Subcutaneous abdominal adipose tissue (tissue), 5 donors: ENCODE results near the gene CACNA1G.
A peak's percentile ranks its signal among the peaks of the same experiment; 100 is the strongest.

Experiments used
- H3K27ac ChIP-seq: one replicate; pipeline ENCODE4 v1.7.0; 2013; ENCODE audit warnings: low read depth, mild to moderate bottlenecking, inconsistent platforms, low read length, moderate library complexity
- H3K27me3 ChIP-seq, 5 donors: one replicate each; pipeline ENCODE4 v1.7.0; 2013; ENCODE audit warnings: low read length in 5 of 5, inconsistent platforms in 1 of 5; ENCODE audit not compliant: control insufficient read depth in 5 of 5, insufficient read depth in 4 of 5
- H3K36me3 ChIP-seq, 5 donors: one replicate each; pipeline ENCODE4 v1.7.0; 2013; ENCODE audit warnings: low read length in 5 of 5; ENCODE audit not compliant: control insufficient read depth in 5 of 5, insufficient read depth in 5 of 5
- H3K4me1 ChIP-seq, 5 donors: one replicate each; pipeline ENCODE4 v1.7.0; 2013; ENCODE audit warnings: low read length in 5 of 5, mild to moderate bottlenecking in 3 of 5, moderate library complexity in 1 of 5; ENCODE audit not compliant: control insufficient read depth in 5 of 5, insufficient read depth in 5 of 5
- H3K4me3 ChIP-seq, 5 donors: one replicate each; pipeline ENCODE4 v1.7.0; 2013; ENCODE audit warnings: low read length in 5 of 5, low read depth in 1 of 5
- H3K9ac ChIP-seq, 5 donors: one replicate each; pipeline ENCODE4 v1.7.0; 2013; ENCODE audit warnings: low read length in 5 of 5, mild to moderate bottlenecking in 4 of 5, moderate library complexity in 3 of 5
- H3K9me3 ChIP-seq, 5 donors: one replicate each; pipeline ENCODE4 v1.7.0; 2013; ENCODE audit warnings: low read length in 5 of 5; ENCODE audit not compliant: control insufficient read depth in 5 of 5
- donor health status: healthy.
- donor health status: healthy.
- donor health status: healthy.
- donor health status: healthy.
- donor health status: healthy.

CACNA1G gene

DNA sequence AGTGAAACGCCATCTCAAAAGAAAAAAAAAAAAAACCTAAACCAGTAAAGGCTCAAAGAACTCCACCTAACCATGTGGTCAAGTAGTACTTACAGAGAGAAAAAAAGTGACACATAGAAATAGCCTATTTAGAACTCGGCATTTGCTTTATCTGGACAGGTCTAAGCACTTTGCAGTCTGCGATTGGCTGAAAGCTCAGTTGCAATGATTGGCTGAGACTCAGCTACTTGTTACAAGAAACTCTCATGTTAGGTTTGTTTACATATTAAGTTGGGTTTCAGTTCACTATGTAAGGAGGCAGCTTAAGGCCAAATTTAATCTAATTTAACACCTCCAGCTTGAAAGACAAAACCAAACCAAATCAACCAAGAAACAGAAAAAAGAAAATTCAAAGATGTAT, 93.2 kb downstream of the CACNA1G start:
- Histone ChIP-seq H3K9ac (no peak overlapping the region), H3K27ac (no peak overlapping the region), H3K27me3 (peaks cover 0 to 2% (median 0%) of the 10 kb centered on the region in 5 donors), H3K4me3 (no peak overlapping the region), H3K36me3 (no peaks in the 10 kb centered on the region), H3K9me3 (peaks cover 0 to 2% (median 0%) of the 10 kb centered on the region in 5 donors), H3K4me1 (no peaks in the 10 kb centered on the region)

- H3K36me3 ChIP-seq: no peaks in the 10 kb centered on the region
- H3K27ac ChIP-seq: no peak overlapping the region
- H3K4me1 ChIP-seq: peaks cover 3 to 18% (median 18%) of the 10 kb centered on the region in 5 donors
- H3K9me3 ChIP-seq: peaks cover 0 to 2% (median 0%) of the 10 kb centered on the region in 5 donors
- peaks cover 0 to 2% (median 0%) of the 10 kb centered on the region in 5 donors for H3K27me3 ChIP-seq
- no peak overlapping the region for H3K4me3 ChIP-seq
- H3K9ac ChIP-seq: no peak overlapping the region
Observed at GRCh38 chr17:50656509-50656908, 96.0 kb downstream of the CACNA1G start.

GRCh38 chr17:50657054-50657453, 96.5 kb downstream of the CACNA1G start:
- Histone ChIP-seq H3K4me3 (no peak overlapping the region), H3K27ac (no peak overlapping the region), H3K4me1 (peaks cover 4 to 24% (median 24%) of the 10 kb centered on the region in 5 donors), H3K9ac (no peak overlapping the region), H3K36me3 (no peaks in the 10 kb centered on the region), H3K9me3 (peaks cover 0 to 2% (median 0%) of the 10 kb centered on the region in 5 donors), H3K27me3 (peaks cover 0 to 2% (median 0%) of the 10 kb centered on the region in 5 donors)

DNA sequence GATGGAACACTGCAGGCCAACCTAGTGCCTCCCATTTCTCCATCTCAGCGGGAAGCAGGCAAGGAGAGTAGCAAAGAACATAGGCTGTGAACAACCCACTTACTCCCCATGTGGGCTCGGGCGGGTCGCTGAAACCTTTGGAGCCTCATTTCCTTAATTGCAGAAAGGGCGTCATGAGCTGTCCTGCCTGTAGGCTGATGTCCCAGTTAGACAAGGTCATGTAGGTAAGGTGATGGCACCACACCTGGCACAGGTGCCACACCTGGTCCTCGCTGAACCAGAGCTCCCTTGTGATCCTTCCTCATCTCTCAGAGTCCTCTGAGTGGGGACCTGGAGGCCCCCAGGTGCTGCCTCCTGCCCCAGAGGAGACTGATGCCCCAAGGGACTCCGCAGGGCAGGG, 97.1 kb downstream of the CACNA1G start:
- Histone ChIP-seq H3K4me3 (no peak overlapping the region), H3K9ac (no peak overlapping the region), H3K36me3 (no peaks in the 10 kb centered on the region), H3K9me3 (peaks cover 0 to 2% (median 0%) of the 10 kb centered on the region in 5 donors), H3K27me3 (peaks cover 0 to 2% (median 0%) of the 10 kb centered on the region in 5 donors), H3K27ac (no peak overlapping the region), H3K4me1 (peaks cover 4 to 26% (median 26%) of the 10 kb centered on the region in 5 donors)

- H3K9me3 ChIP-seq: no peaks in the 10 kb centered on the region
- H3K36me3 ChIP-seq: no peaks in the 10 kb centered on the region
- no peak overlapping the region for H3K4me3 ChIP-seq
- H3K4me1 ChIP-seq: peaks cover 4 to 26% (median 26%) of the 10 kb centered on the region in 5 donors
- H3K9ac ChIP-seq: no peak overlapping the region
- H3K27ac ChIP-seq: no peak overlapping the region
- peaks cover 0 to 2% (median 0%) of the 10 kb centered on the region in 5 donors for H3K27me3 ChIP-seq
Observed at GRCh38 chr17:50658616-50659015, 98.1 kb downstream of the CACNA1G start.

GRCh38 chr17:50659179-50659578, 98.7 kb downstream of the CACNA1G start:
- H3K36me3 ChIP-seq: no peaks in the 10 kb centered on the region
- no peak overlapping the region for H3K27ac ChIP-seq
- peaks cover 4 to 26% (median 26%) of the 10 kb centered on the region in 5 donors for H3K4me1 ChIP-seq

GRCh38 chr17:50660042-50660886, 99.7 kb downstream of the CACNA1G start:
- Histone ChIP-seq H3K9me3 (no peaks in the 10 kb centered on the region), H3K4me1 (peaks cover 4 to 26% (median 26%) of the 10 kb centered on the region in 5 donors), H3K27ac (peak overlapping the region; percentile 50), H3K27me3 (peaks cover 0 to 2% (median 0%) of the 10 kb centered on the region in 5 donors), H3K4me3 (peak overlapping the region in 1 of 5 donors; percentile 17), H3K36me3 (no peaks in the 10 kb centered on the region), H3K9ac (peak overlapping the region in 4 of 5 donors; percentile 3 to 37 (median 16))

More at GRCh38 chr17:50659179-50659578, 98.7 kb downstream of the CACNA1G start:
- Histone ChIP-seq H3K9ac (no peak overlapping the region), H3K4me3 (no peak overlapping the region), H3K9me3 (no peaks in the 10 kb centered on the region), H3K27me3 (peaks cover 0 to 2% (median 0%) of the 10 kb centered on the region in 5 donors)

- Histone ChIP-seq H3K9ac (peak overlapping the region in 3 of 5 donors; percentile 3 to 37 (median 3)), H3K36me3 (no peaks in the 10 kb centered on the region), H3K9me3 (no peaks in the 10 kb centered on the region), H3K4me3 (peak overlapping the region in 1 of 5 donors; percentile 17), H3K27me3 (peaks cover 0 to 2% (median 0%) of the 10 kb centered on the region in 5 donors), H3K4me1 (peaks cover 4 to 26% (median 26%) of the 10 kb centered on the region in 5 donors), H3K27ac (peak overlapping the region; percentile 50)
Observed at GRCh38 chr17:50660887-50661345, 100.4 kb downstream of the CACNA1G start.

- Histone ChIP-seq H3K9me3 (no peaks in the 10 kb centered on the region), H3K4me3 (no peak overlapping the region), H3K4me1 (peaks cover 4 to 26% (median 26%) of the 10 kb centered on the region in 5 donors), H3K9ac (no peak overlapping the region), H3K36me3 (no peaks in the 10 kb centered on the region), H3K27ac (peak overlapping the region; percentile 50), H3K27me3 (peaks cover 0 to 2% (median 0%) of the 10 kb centered on the region in 5 donors)
Observed at GRCh38 chr17:50661348-50661747, 100.8 kb downstream of the CACNA1G start.
